Stomach (tissue), 9 donors: ENCODE data around the gene FBXL7. TPM values are rescaled to one million over a fixed set of nuclear protein-coding genes. Genes with fewer than 3 reads are reported as not detected.

Source experiments
- DNase-seq, 2 donors: peaks; one replicate each; pipeline versions ENCODE4 v3.0.0 to v3.0.0-alpha.2; 2013 to 2019
- H3K27ac ChIP-seq, 5 donors: fragments of 200-600 bp in 4 of 5; sonication (generic) in 4 of 5; one replicate each; pipeline ENCODE4 v1.5.1; 2013 to 2019; ENCODE audit warnings: mild to moderate bottlenecking in 1 of 5, moderate library complexity in 1 of 5
- H3K27me3 ChIP-seq, 3 donors: fragments of 200-600 bp; sonication (generic); one replicate each; pipeline ENCODE4 v1.5.1; 2017 to 2019; ENCODE audit warnings: mixed run types in 1 of 3
- H3K36me3 ChIP-seq, 4 donors: fragments of 200-600 bp; sonication (generic); 1 replicate in 3 of 4; 2 replicates in 1 of 4; pipeline ENCODE4 v1.5.1; 2016 to 2019
- H3K4me1 ChIP-seq, 4 donors: fragments of 200-600 bp; sonication (generic); one replicate each; pipeline ENCODE4 v1.5.1; 2016 to 2019
- H3K4me3 ChIP-seq, 4 donors: fragments of 200-600 bp; sonication (generic) in 3 of 4; one replicate each; pipeline ENCODE4 v1.5.1; 2016 to 2019; ENCODE audit warnings: mild to moderate bottlenecking in 1 of 4
- H3K9me3 ChIP-seq, 4 donors: fragments of 200-600 bp; sonication (generic); one replicate each; pipeline ENCODE4 v1.5.1; 2016 to 2019
- EP300 ChIP-seq: sonication (generic); formaldehyde crosslinking; IDR thresholded peaks from one replicate; pipeline ENCODE4 v1.6.1; 2017; ENCODE audit warnings: antibody characterized with exemption
- POLR2A ChIP-seq, 4 donors: fragments of 450-650 bp; IDR thresholded peaks; one replicate each; pipeline ENCODE4 v1.6.1; 2016; ENCODE audit warnings: antibody characterized with exemption in 4 of 4, control low read depth in 2 of 4, mild to moderate bottlenecking in 1 of 4, moderate library complexity in 1 of 4
- POLR2AphosphoS5 ChIP-seq, 3 donors: sonication (generic); formaldehyde crosslinking; IDR thresholded peaks; one replicate each; pipeline ENCODE4 v1.6.1; 2016; ENCODE audit warnings: antibody characterized with exemption in 3 of 3
- WGBS, 5 donors: extraction: QIAGEN DNeasy Blood & Tissue Kit in 3 of 5; methylation state at CpG; one replicate each; pipeline versions ENCODE4 v1.1.5 to v1.1.7; 2013 to 2018; 5-methylcytosine and 5-hydroxymethylcytosine counted together
- intact Hi-C: fragments of 100-400 bp; cut with DNase I; formaldehyde crosslinking; loops from one replicate; pipeline ENCODE4 v1.15.1; 2023; ENCODE audit warnings: low total_unique reads
- polyA plus RNA-seq, 3 donors: library from polyadenylated mRNA; stranded (reverse); fragments of 200-250 nt; gene quantifications; one replicate each; pipeline ENCODE4 v1.2.3, GENCODE V29; 2013
- total RNA-seq, 5 donors: library from RNA; depleted of rRNA; stranded (reverse); fragments of >200 nt; gene quantifications; one replicate each; pipeline versions ENCODE4 v1.1.0 to v1.2.3, GENCODE V29; 2014 to 2016
- TF ChIP-seq, protein P1 (sequence below), 7 experiments: fragments of 450-650 bp in 4 of 7; fragments of 200-600 bp in 3 of 7; sonication (generic) in 3 of 7; IDR thresholded peaks; one replicate each; pipeline ENCODE4 v1.5.1; 2016 to 2019; ENCODE audit warnings: antibody characterized with exemption in 7 of 7, control low read depth in 2 of 7, mild to moderate bottlenecking in 1 of 7
- donor health status: healthy with polysubstance abuse.
- donor health status: Bipolar disorder and iron deficiency.
- donor health status: healthy.

FBXL7 gene
- total and polyA plus RNA-seq, 8 donors, result 3.6 to 17.1 (median 6.8) TPM

DNA sequence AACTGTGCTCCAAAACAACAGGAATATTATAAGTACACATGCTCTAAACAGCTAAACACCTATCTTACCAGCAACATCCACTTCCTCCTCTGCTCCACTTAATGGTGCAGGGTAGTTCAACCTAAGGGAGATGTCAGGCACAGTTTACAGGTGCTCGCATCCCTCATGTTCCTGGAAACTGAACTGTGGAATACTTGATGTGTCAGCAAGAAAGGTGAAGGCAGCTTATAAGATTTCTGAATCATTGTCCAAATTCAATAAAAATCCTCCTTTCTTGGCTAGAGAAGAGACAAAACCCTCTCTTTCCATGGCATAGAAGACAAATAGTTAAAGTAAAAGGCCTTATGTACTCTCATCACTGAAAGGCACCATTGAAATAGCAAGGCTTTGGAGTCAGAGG lies 272.2 kb downstream of the FBXL7 start:
- intact Hi-C loops, result no loop called here
- H3K36me3 ChIP-seq, result no peaks in the 10 kb centered on the region
- TF ChIP-seq POLR2AphosphoS5 (IDR thresholded peaks at IDR 0.05), result no peak
- TF ChIP-seq EP300, result no peak
- TF ChIP-seq, protein P1, sequence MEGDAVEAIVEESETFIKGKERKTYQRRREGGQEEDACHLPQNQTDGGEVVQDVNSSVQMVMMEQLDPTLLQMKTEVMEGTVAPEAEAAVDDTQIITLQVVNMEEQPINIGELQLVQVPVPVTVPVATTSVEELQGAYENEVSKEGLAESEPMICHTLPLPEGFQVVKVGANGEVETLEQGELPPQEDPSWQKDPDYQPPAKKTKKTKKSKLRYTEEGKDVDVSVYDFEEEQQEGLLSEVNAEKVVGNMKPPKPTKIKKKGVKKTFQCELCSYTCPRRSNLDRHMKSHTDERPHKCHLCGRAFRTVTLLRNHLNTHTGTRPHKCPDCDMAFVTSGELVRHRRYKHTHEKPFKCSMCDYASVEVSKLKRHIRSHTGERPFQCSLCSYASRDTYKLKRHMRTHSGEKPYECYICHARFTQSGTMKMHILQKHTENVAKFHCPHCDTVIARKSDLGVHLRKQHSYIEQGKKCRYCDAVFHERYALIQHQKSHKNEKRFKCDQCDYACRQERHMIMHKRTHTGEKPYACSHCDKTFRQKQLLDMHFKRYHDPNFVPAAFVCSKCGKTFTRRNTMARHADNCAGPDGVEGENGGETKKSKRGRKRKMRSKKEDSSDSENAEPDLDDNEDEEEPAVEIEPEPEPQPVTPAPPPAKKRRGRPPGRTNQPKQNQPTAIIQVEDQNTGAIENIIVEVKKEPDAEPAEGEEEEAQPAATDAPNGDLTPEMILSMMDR (IDR thresholded peaks at IDR 0.05), result no peak
- TF ChIP-seq POLR2A (IDR thresholded peaks at IDR 0.05), result no peak
- no peak for DNase-seq
- no peak overlapping the region for H3K27ac ChIP-seq
- no peaks in the 10 kb centered on the region for H3K4me1 ChIP-seq
- no peaks in the 10 kb centered on the region for H3K27me3 ChIP-seq
- no peak overlapping the region for H3K4me3 ChIP-seq
- 79 to 100% (median 97%) methylated on average over 1 of the region's 1 CpG for WGBS, 5 donors
- H3K9me3 ChIP-seq, result no peaks in the 10 kb centered on the region

DNA sequence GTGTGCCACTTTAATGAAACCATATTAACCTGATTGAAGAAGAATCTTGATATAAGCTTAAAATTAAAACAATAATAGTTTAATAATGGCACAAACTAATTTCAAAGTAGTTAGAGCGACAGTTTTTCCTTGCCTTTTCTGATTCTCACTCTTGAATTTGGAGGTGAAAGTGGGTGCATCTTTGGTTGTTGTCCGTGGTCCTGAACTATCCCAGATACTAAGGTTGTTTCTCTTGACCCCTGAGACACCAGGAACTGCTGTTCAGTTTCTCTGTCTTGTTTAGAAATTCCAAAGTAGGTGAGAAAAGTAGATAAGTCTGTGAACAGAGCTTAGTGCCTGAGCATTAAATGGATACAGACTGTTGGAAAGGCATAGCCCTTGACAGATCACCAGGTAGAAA lies 274.7 kb downstream of the FBXL7 start:
- Histone ChIP-seq H3K4me3 (no peak overlapping the region), H3K27me3 (no peaks in the 10 kb centered on the region), H3K4me1 (no peaks in the 10 kb centered on the region), H3K27ac (no peak overlapping the region), H3K9me3 (no peaks in the 10 kb centered on the region), H3K36me3 (no peaks in the 10 kb centered on the region)
- 64 to 73% (median 67%) methylated on average over 2 of the region's 2 CpGs for WGBS, 5 donors
- intact Hi-C loops, result no loop called here
- DNase-seq, result no peak
- TF ChIP-seq, protein P1 (IDR thresholded peaks at IDR 0.05), result no peak
- no peak for TF ChIP-seq POLR2A (IDR thresholded peaks at IDR 0.05)
- TF ChIP-seq POLR2AphosphoS5 (IDR thresholded peaks at IDR 0.05), result no peak
- no peak for TF ChIP-seq EP300

DNA sequence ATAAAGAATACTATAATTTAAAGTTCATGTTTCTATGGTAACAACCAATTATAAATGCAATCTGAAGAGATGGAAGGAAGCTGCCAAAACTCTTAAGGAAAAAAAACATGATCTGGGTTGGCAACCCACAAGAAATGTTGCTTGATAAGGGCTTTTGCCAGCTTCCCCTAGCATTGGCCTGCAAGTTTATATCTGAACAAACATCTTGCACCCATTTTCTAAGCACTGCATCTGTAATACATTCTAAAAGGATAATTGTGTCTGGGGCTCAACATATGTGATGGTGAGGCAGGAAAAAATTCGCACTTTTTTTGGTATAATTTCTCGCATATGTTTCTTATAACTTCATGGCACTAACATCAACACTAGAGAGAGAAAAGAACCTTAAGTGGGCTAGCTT lies 276.4 kb downstream of the FBXL7 start:
- no peak for DNase-seq
- TF ChIP-seq, protein P1 (IDR thresholded peaks at IDR 0.05), result no peak
- no peak for TF ChIP-seq POLR2AphosphoS5 (IDR thresholded peaks at IDR 0.05)
- TF ChIP-seq POLR2A (IDR thresholded peaks at IDR 0.05), result no peak
- TF ChIP-seq EP300, result no peak
- Histone ChIP-seq H3K27me3 (no peaks in the 10 kb centered on the region), H3K4me3 (no peak overlapping the region), H3K9me3 (no peaks in the 10 kb centered on the region), H3K36me3 (no peaks in the 10 kb centered on the region), H3K4me1 (no peaks in the 10 kb centered on the region), H3K27ac (no peak overlapping the region)
- intact Hi-C loops, result no loop called here
- 80 to 90% (median 82%) methylated on average over 2 of the region's 2 CpGs for WGBS, 5 donors

DNA sequence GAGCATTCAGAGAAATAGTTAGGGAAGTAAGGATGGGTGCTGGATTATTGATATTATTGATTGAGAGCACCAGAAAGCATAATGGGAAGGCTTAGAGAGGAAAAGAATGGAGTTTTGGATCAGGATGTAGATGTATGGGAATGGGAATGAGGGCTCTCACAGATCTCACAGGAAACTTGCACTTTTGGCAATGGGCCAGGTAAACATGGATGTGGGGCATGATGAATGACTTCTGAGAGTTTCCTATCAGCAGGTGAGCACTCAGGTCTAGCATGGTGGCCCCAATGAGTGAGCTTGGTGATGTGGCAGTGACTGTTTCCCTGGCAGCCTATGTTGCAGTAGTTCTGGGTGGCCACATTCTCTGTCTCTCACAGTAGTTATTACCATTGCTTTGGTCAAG lies 283.8 kb downstream of the FBXL7 start:
- DNase-seq, result no peak
- TF ChIP-seq, protein P1 (IDR thresholded peaks at IDR 0.05), result no peak
- TF ChIP-seq POLR2A (IDR thresholded peaks at IDR 0.05), result no peak
- no peak for TF ChIP-seq POLR2AphosphoS5 (IDR thresholded peaks at IDR 0.05)
- TF ChIP-seq EP300, result no peak
- intact Hi-C loops, result no loop called here
- Histone ChIP-seq H3K4me1 (no peaks in the 10 kb centered on the region), H3K4me3 (no peak overlapping the region), H3K27ac (no peak overlapping the region), H3K9me3 (no peaks in the 10 kb centered on the region), H3K36me3 (no peaks in the 10 kb centered on the region), H3K27me3 (no peaks in the 10 kb centered on the region)
